Activated CD8-positive, alpha-beta T cell treated with anti-CD3 and anti-CD28 coated beads for 36 hours (primary cell): ENCODE measurements around the gene C2orf42. TPM values are rescaled to one million over a fixed set of nuclear protein-coding genes. Genes with fewer than 3 reads are reported as not detected.
"Not testable (repeated sequence)": the region's sequence is repeated elsewhere in the genome, so short reads cannot be mapped to it uniquely, and the experiment has no call there.

ENCODE experiments used
- ATAC-seq: fragments of 200-7000 bp; cut with Tn5 transposase; one replicate; pipeline ENCODE4 v1.10.0; 2021; ENCODE audit warnings: mild to moderate bottlenecking, moderate library complexity
- CTCF ChIA-PET: fragments of 350-600 bp; sonication (Branson Sonifier 250); formaldehyde crosslinking; loops from one replicate; lab custom pipeline; 2021; ENCODE audit warnings: antibody characterized with exemption; lab: Charles Lee
- POLR2A ChIA-PET: fragments of 350-600 bp; sonication (Branson Sonifier 250); formaldehyde crosslinking; loops from one replicate; lab custom pipeline; 2021; ENCODE audit warnings: antibody characterized with exemption; lab: Charles Lee
- DNase-seq: peaks from one replicate; pipeline ENCODE4 v3.0.0-alpha.2; 2020
- H3K27ac Mint-ChIP-seq: one replicate; pipeline ENCODE4 v1.8.0; 2021; ENCODE audit warnings: mild to moderate bottlenecking, mixed read lengths
- H3K27me3 Mint-ChIP-seq: one replicate; pipeline ENCODE4 v1.8.0; 2021; ENCODE audit warnings: mixed read lengths
- H3K36me3 Mint-ChIP-seq: one replicate; pipeline ENCODE4 v1.8.0; 2021; ENCODE audit warnings: low read depth, mixed read lengths
- H3K4me1 Mint-ChIP-seq: one replicate; pipeline ENCODE4 v1.8.0; 2021; ENCODE audit warnings: low read depth, mixed read lengths
- H3K4me3 Mint-ChIP-seq: one replicate; pipeline ENCODE4 v1.8.0; 2021; ENCODE audit warnings: mild to moderate bottlenecking, moderate library complexity, mixed read lengths
- H3K9me3 Mint-ChIP-seq: one replicate; pipeline ENCODE4 v1.8.0; 2021; ENCODE audit warnings: mixed read lengths
- intact Hi-C: fragments of 100-400 bp; cut with micrococcal nuclease; formaldehyde crosslinking; loops from one replicate; pipeline ENCODE4 v1.10.0; 2022
- total RNA-seq, 2 experiments: library from RNA; stranded (reverse); gene quantifications; one replicate each; pipeline ENCODE4 v1.2.3, GENCODE V29; 2021
- TF ChIP-seq, protein P1 (sequence below): fragments of 200-600 bp; IDR thresholded peaks from one replicate; pipeline ENCODE4 v1.8.0; 2022; ENCODE audit warnings: antibody characterized with exemption, mild to moderate bottlenecking

Gene C2orf42
- total RNA-seq, 2 experiments from 2014 or later: 19.2 to 24.6 TPM

GRCh38 chr2:70133127-70133452 is 57.7 kb downstream of the C2orf42 start:
- H3K4me3 Mint-ChIP-seq: peak overlapping the region; percentile 86
- DNase-seq: no peak
- H3K36me3 Mint-ChIP-seq: peaks cover 12% of the 10 kb centered on the region
- POLR2A ChIA-PET: interaction anchor here (1.0 to 38.3 kb wide), 11 partner anchors 9 to 219 kb away, joined by 3 to 955 read pairs (median 19); partner anchors contain the start of genes MXD1, PCBP1 and PCYOX1
- ATAC-seq: no peak
- intact Hi-C loops: loop anchor here (2.0 kb wide), 1 partner anchor 42 kb away; no protein-coding TSS in a partner anchor
- TF ChIP-seq, protein P1, sequence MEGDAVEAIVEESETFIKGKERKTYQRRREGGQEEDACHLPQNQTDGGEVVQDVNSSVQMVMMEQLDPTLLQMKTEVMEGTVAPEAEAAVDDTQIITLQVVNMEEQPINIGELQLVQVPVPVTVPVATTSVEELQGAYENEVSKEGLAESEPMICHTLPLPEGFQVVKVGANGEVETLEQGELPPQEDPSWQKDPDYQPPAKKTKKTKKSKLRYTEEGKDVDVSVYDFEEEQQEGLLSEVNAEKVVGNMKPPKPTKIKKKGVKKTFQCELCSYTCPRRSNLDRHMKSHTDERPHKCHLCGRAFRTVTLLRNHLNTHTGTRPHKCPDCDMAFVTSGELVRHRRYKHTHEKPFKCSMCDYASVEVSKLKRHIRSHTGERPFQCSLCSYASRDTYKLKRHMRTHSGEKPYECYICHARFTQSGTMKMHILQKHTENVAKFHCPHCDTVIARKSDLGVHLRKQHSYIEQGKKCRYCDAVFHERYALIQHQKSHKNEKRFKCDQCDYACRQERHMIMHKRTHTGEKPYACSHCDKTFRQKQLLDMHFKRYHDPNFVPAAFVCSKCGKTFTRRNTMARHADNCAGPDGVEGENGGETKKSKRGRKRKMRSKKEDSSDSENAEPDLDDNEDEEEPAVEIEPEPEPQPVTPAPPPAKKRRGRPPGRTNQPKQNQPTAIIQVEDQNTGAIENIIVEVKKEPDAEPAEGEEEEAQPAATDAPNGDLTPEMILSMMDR: no peak
- H3K4me1 Mint-ChIP-seq: peaks cover 61% of the 10 kb centered on the region
- H3K27me3 Mint-ChIP-seq: no peaks in the 10 kb centered on the region
- CTCF ChIA-PET: interaction anchor here (0.7 to 14.0 kb wide), 10 partner anchors 8 to 222 kb away, joined by 3 to 215 read pairs (median 13); partner anchors contain the start of genes PCBP1 and SNRPG
- H3K27ac Mint-ChIP-seq: peak overlapping the region; percentile 99
- peaks cover 3% of the 10 kb centered on the region for H3K9me3 Mint-ChIP-seq

- DNase-seq (peak; percentile 65), ATAC-seq (peak; percentile 46)
- Mint-ChIP-seq H3K27ac (peak overlapping the region; percentile 99), H3K36me3 (peaks cover 11% of the 10 kb centered on the region), H3K4me1 (peaks cover 61% of the 10 kb centered on the region), H3K4me3 (peak overlapping the region; percentile 86), H3K9me3 (peaks cover 3% of the 10 kb centered on the region), H3K27me3 (no peaks in the 10 kb centered on the region)
- POLR2A ChIA-PET: interaction anchor here (0.8 to 38.3 kb wide), 16 partner anchors 9 to 218 kb away, joined by 3 to 955 read pairs (median 5); partner anchors contain the start of genes MXD1, PCBP1 and PCYOX1
- TF ChIP-seq, protein P1: no peak
- CTCF ChIA-PET: interaction anchor here (0.8 to 14.0 kb wide), 12 partner anchors 8 to 221 kb away, joined by 3 to 215 read pairs (median 8); partner anchors contain the start of genes PCBP1 and SNRPG
- intact Hi-C loops: loop anchor here (2.0 kb wide), 1 partner anchor 42 kb away; no protein-coding TSS in a partner anchor
Measured at GRCh38 chr2:70132244-70133126, 58.3 kb downstream of the C2orf42 start.

DNA sequence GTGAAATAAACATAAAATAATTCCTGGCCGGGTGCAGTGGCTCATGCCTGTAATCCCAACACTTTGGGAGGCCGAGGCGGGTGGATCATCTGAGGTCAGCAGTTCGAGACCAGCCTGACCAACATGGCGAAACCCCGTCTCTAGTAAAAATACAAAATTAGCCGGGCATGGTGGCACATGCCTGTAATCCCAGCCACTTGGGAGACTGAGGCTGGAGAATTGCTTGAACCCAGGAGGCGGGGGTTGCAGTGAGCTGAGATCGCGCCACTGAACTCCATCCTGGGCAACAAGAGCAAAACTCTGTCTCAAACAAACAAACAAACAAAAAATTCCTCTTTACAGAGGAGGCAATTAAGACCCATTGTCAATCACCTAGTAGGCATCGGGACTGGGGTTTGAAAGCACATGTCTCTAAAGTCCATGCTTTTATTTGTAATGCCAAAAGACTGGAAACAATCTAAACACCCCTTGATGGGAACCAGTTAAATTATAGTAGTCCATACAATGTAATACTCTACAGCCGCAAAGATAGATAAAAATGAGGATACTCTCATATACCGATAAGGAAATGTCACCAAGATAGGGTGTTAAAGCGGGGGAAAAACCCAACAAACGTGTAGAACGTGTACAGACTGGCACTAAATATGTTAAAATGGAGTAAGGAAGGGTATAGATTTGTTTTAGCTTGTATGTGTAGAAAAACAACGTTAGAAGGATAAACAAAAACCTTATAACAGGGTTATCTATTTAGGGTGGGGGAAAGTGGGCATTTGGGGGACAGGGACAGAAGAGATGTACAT is 59.3 kb downstream of the C2orf42 start:
- intact Hi-C loops: loop anchor here (2.0 kb wide), 1 partner anchor 41 kb away; no protein-coding TSS in a partner anchor
- peaks cover 11% of the 10 kb centered on the region for H3K36me3 Mint-ChIP-seq
- not testable (repeated sequence) for H3K9me3 Mint-ChIP-seq, DNase-seq, H3K27me3 Mint-ChIP-seq
- ChIA-PET POLR2A (interaction anchor here (0.8 to 38.3 kb wide), 12 partner anchors 8 to 217 kb away, joined by 3 to 955 read pairs (median 10); partner anchors contain the start of genes MXD1 and PCBP1), CTCF (interaction anchor here (0.8 to 14.0 kb wide), 6 partner anchors 11 to 220 kb away, joined by 4 to 215 read pairs (median 15); partner anchors contain the start of gene PCBP1)
- H3K4me1 Mint-ChIP-seq: peaks cover 60% of the 10 kb centered on the region
- H3K27ac Mint-ChIP-seq: peak overlapping the region; percentile 99
- ATAC-seq: peak; percentile 12
- H3K4me3 Mint-ChIP-seq: peak overlapping the region; percentile 86

GRCh38 chr2:70128005-70128404 is 62.8 kb downstream of the C2orf42 start:
- POLR2A ChIA-PET: interaction anchor here (0.9 to 38.3 kb wide), 6 partner anchors 8 to 46 kb away, joined by 3 to 955 read pairs (median 4); partner anchors contain the start of gene PCBP1
- no peak for DNase-seq
- Mint-ChIP-seq H3K4me3 (peak overlapping the region; percentile 13), H3K27me3 (no peaks in the 10 kb centered on the region), H3K9me3 (peaks cover 3% of the 10 kb centered on the region), H3K27ac (peak overlapping the region; percentile 51), H3K4me1 (peaks cover 54% of the 10 kb centered on the region), H3K36me3 (peaks cover 21% of the 10 kb centered on the region)
- ATAC-seq: no peak
- CTCF ChIA-PET: interaction anchor here (0.8 to 1.7 kb wide), 4 partner anchors 15 to 214 kb away, joined by 3 to 5 read pairs (median 4); partner anchors contain the start of gene MXD1
- TF ChIP-seq, protein P1: no peak
- intact Hi-C loops: no loop called here
